SK-N-SH treated with all-trans-retinoic acid at 6 μM for 48 hours (cell line): ENCODE results near the gene AKT1.

ENCODE experiments used
- ATAC-seq: fragments of 200-7000 bp; cut with Tn5 transposase; 3 replicates; pipeline ENCODE4 v1.9.1; 2020; ENCODE audit warnings: mild to moderate bottlenecking, moderate library complexity
- BACH2 ChIP-seq: fragments of 250-450 bp; sonication (Bioruptor Pico); IDR thresholded peaks from 2 replicates; pipeline ENCODE4 v1.9.0; 2021; ENCODE audit warnings: mild to moderate bottlenecking, borderline replicate concordance
- CREB5 ChIP-seq: fragments of 250-450 bp; sonication (Bioruptor Pico); IDR thresholded peaks from 2 replicates; pipeline ENCODE4 v1.5.1; 2020; ENCODE audit warnings: low read depth, mild to moderate bottlenecking, moderate library complexity
- CSDC2 ChIP-seq: fragments of 250-450 bp; sonication (Bioruptor Pico); IDR thresholded peaks from 2 replicates; pipeline ENCODE4 v1.5.0; 2020; ENCODE audit warnings: mild to moderate bottlenecking, moderate library complexity
- CSRNP3 ChIP-seq: fragments of 250-450 bp; sonication (Bioruptor Pico); IDR thresholded peaks from 2 replicates; pipeline ENCODE4 v1.5.1; 2021; ENCODE audit warnings: mild to moderate bottlenecking, moderate library complexity
- ESRRG ChIP-seq: fragments of 250-450 bp; sonication (Bioruptor Pico); IDR thresholded peaks from 2 replicates; pipeline ENCODE4 v1.6.1; 2021; ENCODE audit warnings: mild to moderate bottlenecking
- ISL1 ChIP-seq: fragments of 250-450 bp; sonication (Bioruptor Pico); IDR thresholded peaks from 2 replicates; pipeline ENCODE4 v2.1.2; 2022; ENCODE audit warnings: mild to moderate bottlenecking, moderate library complexity
- OSR1 ChIP-seq: fragments of 250-450 bp; sonication (Bioruptor Pico); IDR thresholded peaks from 2 replicates; pipeline ENCODE4 v1.8.0; 2022; ENCODE audit warnings: moderate library complexity, mild to moderate bottlenecking, inconsistent platforms
- PPARA ChIP-seq: fragments of 250-450 bp; sonication (Bioruptor Pico); IDR thresholded peaks from 2 replicates; pipeline ENCODE4 v1.5.0; 2020; ENCODE audit warnings: mild to moderate bottlenecking, borderline replicate concordance
- RARB ChIP-seq: fragments of 250-450 bp; sonication (Bioruptor Pico); IDR thresholded peaks from 2 replicates; pipeline ENCODE4 v1.8.0; 2021; ENCODE audit warnings: mild to moderate bottlenecking, moderate library complexity
- SNAI2 ChIP-seq: fragments of 250-450 bp; sonication (Bioruptor Pico); IDR thresholded peaks from 2 replicates; pipeline ENCODE4 v1.5.0; 2020; ENCODE audit warnings: mild to moderate bottlenecking, moderate library complexity
- TCF4 ChIP-seq: fragments of 250-450 bp; sonication (Bioruptor Pico); IDR thresholded peaks from 2 replicates; pipeline ENCODE4 v1.8.0; 2021; ENCODE audit warnings: mild to moderate bottlenecking, moderate library complexity, borderline replicate concordance
- ZC3H10 ChIP-seq: fragments of 250-450 bp; sonication (Bioruptor Pico); IDR thresholded peaks from 2 replicates; pipeline ENCODE4 v1.5.1; 2021; ENCODE audit warnings: mild to moderate bottlenecking, moderate library complexity
- ZFP3 ChIP-seq: fragments of 250-450 bp; sonication (Bioruptor Pico); IDR thresholded peaks from 2 replicates; pipeline ENCODE4 v1.5.0; 2020; ENCODE audit warnings: mild to moderate bottlenecking, moderate library complexity
- ZNF565 ChIP-seq: fragments of 450-650 bp; formaldehyde crosslinking; conservative IDR thresholded peaks from 2 replicates; pipeline ENCODE4 v1.5.0; 2020; ENCODE audit warnings: low read depth, mild to moderate bottlenecking, moderate library complexity
- ZNF70 ChIP-seq: fragments of 450-650 bp; formaldehyde crosslinking; IDR thresholded peaks from 2 replicates; pipeline ENCODE4 v1.5.0; 2020; ENCODE audit warnings: mild to moderate bottlenecking, moderate library complexity
- ZNF8 ChIP-seq: fragments of 450-650 bp; formaldehyde crosslinking; IDR thresholded peaks from 2 replicates; pipeline ENCODE4 v1.5.0; 2020; ENCODE audit warnings: mild to moderate bottlenecking, moderate library complexity
- TF ChIP-seq, protein P1 (sequence below): fragments of 250-450 bp; sonication (Bioruptor Pico); IDR thresholded peaks from 2 replicates; pipeline ENCODE4 v1.8.0; 2021; ENCODE audit warnings: low read depth, mild to moderate bottlenecking, moderate library complexity, borderline replicate concordance

The AKT1 gene

GRCh38 chr14:104794993-104795780 lies at the start of gene AKT1:
AKT1 (minus strand) TSS chr14:104795748; CDS start chr14:104792643, 3,105 bp downstream.
- TF ChIP-seq OSR1 (no peak), ZNF8 (CRISPR knock-in tag) (no peak), ZNF565 (CRISPR knock-in tag) (no peak), ZFP3 (CRISPR knock-in tag) (no peak), SNAI2 (CRISPR knock-in tag) (no peak), BACH2 (CRISPR knock-in tag) (no peak), CSRNP3 (no peak), ISL1 (CRISPR knock-in tag) (no peak), RARB (no peak), ESRRG (CRISPR knock-in tag) (no peak), ZNF70 (no peak)
- TF ChIP-seq, protein P1, sequence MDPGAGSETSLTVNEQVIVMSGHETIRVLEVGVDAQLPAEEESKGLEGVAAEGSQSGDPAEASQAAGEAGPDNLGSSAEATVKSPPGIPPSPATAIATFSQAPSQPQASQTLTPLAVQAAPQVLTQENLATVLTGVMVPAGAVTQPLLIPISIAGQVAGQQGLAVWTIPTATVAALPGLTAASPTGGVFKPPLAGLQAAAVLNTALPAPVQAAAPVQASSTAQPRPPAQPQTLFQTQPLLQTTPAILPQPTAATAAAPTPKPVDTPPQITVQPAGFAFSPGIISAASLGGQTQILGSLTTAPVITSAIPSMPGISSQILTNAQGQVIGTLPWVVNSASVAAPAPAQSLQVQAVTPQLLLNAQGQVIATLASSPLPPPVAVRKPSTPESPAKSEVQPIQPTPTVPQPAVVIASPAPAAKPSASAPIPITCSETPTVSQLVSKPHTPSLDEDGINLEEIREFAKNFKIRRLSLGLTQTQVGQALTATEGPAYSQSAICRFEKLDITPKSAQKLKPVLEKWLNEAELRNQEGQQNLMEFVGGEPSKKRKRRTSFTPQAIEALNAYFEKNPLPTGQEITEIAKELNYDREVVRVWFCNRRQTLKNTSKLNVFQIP (CRISPR knock-in tag): no peak
- peak; percentile 8 for ATAC-seq

DNA sequence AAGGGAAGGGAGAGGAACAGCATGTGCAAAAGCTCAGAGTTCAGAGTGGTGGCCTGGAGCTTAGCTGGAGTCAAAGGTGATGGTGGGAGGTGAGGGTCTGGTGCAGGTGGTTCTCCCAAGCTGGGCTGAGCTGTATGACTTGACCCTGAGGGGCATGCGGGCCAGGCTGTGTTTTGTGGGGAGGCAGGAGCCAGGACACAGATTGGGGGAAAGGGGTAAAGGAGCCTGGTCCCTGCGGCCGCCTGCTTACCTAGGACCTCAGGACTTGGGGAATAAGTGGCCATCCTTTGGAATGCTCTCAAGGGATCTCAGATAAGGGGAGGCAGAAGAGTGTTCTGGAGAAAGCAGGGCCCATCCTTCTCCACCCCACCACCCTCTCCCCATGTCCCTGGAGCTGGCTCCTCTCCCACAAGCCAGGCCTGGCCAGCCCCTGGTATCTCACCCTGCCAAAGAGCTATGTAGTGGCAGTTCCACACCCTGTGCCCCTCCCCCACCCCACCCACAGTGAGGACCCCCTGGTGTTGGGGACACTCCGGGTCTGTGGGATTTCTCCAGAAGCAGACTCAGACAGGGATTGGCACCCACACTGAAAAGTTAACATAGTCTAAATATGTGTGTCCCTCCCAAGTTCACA lies 49.6 kb upstream of the AKT1 start:
- TF ChIP-seq TCF4 (CRISPR knock-in tag) (no peak), ZC3H10 (no peak), PPARA (no peak)
- ATAC-seq: no peak

DNA sequence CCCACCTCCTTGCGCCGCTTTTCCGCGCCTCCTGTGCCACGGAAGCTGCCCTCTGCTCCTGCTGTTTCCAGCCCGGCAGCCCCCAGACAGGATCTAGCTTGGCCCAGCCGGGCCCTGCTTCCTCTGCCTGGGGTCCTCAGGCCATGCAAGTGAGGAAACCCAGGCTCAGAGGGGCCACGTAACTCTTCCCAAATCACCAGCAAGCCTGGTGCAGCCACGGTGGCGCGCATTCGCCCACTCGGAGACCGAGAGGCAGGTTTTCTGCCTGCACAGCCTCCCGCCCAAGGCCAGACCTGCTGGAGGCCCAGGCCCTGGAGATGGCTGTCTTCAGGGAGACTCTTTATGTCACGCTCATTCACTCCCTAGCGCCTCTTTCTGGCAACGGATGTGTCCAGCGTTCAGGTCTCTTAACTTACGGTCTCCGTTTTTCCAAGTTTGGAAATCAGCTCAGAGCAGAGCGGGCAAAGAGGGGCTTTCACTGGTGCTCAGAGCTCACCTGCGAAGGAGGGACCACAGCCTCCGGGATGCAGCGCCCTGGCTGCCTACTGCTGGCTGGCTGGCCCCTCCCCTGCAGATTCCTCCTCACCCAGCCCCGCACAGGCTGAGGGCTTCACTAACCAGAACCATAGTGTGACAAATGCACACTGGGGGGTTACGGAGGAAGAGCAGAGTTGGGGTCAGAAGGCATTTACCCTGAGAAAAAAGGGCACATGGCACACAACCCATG lies 48.9 kb upstream of the AKT1 start:
- peak; percentile 30 for ATAC-seq
- TF ChIP-seq, protein P1 (CRISPR knock-in tag): no peak

- no peak for TF ChIP-seq CREB5 (CRISPR knock-in tag)
- TF ChIP-seq PPARA: no peak
- peak; percentile 58 for ATAC-seq
Measured at GRCh38 chr14:104843442-104844305, 48.1 kb upstream of the AKT1 start.

GRCh38 chr14:104843006-104843405 lies 47.5 kb upstream of the AKT1 start:
- ATAC-seq: no peak
- TF ChIP-seq BACH2 (CRISPR knock-in tag) (no peak), ISL1 (CRISPR knock-in tag) (no peak), ZNF565 (CRISPR knock-in tag) (no peak), CSDC2 (CRISPR knock-in tag) (no peak)
- TF ChIP-seq, protein P1 (CRISPR knock-in tag): no peak
